Measurements from ENCODE around the gene AP5S1.

GRCh38 chr20:3871550-3872265 lies 51.4 kb downstream of the AP5S1 start:
- no peak for TF ChIP-seq CTCF (IDR thresholded peaks at IDR 0.05)
- TF ChIP-seq POLR2A (IDR thresholded peaks at IDR 0.05), result no peak
- no peak for TF ChIP-seq POLR2AphosphoS5 (IDR thresholded peaks at IDR 0.05; ENCODE audit: insufficient read depth in 1 of 2, low read depth in 1 of 2)

All from vagina (tissue), 2 donors.